ENCODE results near the gene RSL1D1. TPM values are rescaled to one million over a fixed set of nuclear protein-coding genes. Genes with fewer than 3 reads are reported as not detected.
A peak's percentile ranks its signal among the peaks of the same experiment; 100 is the strongest.

The RSL1D1 gene
- 125 TPM for polyA plus RNA-seq (2013, experiment 1 of 2; ENCODE audit: insufficient read length)
- polyA plus RNA-seq (2013, experiment 2 of 2; ENCODE audit: insufficient read length): 120 TPM

DNA sequence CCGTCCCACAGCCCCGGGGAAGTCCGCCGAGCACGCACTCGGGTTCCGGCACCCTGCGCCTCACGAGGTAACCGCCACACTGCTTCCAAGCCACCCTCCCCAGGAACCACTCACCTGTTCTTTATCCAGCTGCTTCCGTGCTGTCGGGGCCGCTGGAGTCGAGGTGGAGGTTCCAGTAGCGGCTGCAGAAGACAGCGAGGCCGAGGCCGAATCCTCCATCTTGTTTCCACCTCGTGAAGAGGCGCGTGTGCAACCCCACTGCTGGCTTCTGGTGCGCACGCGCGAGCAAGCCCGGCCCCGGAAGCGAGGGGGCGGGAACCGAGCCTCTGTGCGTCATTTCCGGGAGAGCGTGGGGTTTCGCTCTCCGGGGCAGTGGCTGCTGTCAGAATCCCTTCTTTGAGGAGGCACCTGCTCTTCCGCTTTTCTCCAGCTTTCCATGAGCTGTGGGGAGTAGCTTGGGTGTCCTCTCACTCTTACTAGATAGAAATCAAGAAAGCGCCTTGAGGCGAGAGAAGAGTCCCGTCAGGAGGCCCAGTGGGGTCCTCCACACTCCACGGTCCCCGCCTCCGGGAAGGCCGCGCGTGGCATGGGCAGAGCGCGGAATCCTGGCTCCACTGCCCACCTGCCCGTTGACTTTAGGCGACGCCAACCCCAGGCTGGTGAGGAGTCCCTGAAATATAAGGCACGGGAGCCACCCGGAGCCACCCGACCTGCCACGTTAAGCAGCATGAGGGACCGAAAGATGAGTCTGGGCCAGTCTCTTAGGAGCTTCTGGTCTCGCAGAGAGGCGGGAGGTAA is at the start of gene RSL1D1:
RSL1D1 (minus strand) TSS at position 249 of the 798 bp plus-strand sequence; CDS start at position 219, 30 bp downstream.
- peak; percentile 91 for DNase-seq

DNA sequence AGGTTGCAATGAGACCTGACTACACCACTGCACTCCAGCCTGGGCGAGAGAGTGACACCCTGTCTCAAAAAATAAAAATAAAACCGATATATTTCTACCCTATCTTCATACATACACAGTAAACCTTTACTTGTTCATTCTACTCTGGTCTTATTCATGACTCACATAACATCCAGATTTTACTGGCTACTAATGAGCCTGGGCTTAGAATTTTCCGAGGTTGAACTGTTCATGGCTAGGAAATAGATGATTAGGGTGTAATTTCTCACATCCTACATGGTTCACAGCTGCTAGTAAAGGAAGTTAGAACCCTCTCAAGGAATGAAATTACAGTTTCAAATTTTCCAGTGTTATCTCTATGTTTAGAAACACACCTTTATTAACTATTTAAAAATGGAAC is 49.7 kb upstream of the RSL1D1 start:
- DNase-seq: no peak

DNA sequence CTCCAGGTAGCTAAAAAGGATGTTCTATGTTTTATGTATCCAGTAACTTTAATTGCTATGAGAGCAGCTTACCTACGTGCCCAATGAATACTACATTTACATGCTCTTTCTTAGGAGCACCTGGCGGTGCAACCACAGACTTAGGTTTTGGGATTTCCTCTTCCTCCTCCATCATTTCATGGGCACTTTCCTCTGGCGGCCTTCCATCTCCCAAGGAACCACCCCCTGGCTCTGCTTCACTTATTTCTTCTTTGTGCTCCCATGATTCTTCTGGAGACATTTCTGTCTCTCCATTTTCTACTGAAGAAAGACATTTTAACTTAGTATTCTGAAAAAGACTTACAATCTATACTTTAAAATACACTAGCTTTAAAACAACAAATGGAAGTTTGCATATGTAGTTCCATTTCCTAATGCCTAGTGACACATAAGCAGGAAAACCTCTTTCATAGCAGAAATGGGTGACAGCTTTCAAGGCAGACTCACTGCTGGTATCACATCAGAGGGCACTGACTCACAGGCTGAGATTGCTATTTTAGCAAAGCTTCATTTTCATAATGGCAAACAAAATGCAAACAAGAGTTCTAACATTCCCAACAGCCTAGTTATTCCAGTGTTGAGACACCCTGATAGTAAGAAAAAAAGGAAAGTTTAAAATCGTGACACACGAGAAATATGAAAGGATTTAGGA is 45.3 kb upstream of the RSL1D1 start:
- DNase-seq: peak; percentile 87

DNA sequence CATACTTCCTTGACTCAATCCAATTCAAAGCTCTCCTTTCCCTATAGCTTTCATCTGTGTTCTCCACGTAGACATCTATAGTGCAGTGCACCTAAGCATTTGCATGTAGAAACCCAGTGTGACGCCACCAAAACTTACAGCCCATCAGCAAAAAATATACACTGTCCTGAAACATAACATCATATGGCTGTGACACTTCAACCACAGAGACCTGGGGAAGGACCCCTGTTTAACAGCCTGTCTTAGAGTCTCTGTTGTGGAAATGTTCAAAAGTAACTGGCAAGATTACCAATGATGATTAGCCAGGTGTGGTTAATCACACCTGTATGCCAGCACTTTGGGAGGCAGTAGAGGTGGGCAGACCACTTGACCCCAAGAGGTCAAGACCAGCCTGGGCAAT is 42.2 kb upstream of the RSL1D1 start:
- no peak for DNase-seq

DNA sequence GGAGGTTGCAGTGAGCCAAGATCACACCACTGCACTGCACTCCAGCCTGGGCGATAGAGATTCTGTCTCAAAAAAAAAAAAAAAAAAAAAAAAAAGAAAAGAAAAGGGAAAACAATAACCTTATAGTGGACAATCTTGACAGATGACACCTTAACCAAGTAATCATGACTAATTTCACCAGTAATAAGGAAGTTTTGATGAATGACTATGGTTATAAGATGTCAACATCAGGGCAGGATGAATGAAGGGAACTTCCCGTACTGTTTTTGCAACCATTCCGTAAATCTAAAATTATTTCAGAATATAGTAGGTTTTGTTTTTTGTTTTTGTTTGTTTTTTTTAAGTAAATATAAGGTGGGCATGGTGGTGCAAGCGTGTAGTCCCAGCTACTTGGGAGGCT is 41.4 kb upstream of the RSL1D1 start:
- no peak for DNase-seq

DNA sequence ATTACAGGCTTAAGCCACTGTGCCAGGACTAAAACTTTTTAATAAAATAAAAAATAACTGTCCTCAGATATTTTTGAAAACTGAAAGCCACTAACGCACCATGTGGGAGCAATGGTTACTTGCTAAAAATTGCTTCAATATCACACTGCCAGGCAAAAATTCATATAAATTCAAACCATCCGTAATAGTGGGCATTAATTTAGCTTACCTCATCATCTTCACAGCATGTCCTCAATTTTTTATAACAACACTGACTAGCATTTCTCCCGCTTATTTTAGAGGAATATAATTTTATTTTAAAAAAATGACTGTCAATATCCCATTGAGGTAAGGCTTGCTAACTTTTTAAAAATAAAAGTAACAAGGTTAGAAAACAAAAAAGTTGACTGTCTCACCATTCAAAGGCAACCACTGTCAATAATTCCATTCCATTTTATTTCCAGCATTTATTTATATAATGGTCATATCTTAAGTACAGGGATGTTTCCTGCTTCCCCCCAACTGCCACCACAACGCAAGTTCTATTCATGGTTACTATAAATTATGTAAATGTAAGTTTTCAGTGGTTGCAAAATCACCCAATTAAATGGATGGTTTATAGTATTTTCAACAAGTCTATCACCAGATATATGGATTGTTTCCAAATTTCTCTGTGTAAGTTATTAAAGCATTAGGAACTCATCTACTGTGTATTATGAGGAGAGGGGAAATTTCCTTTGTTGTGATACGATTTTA is 39.1 kb upstream of the RSL1D1 start:
- no peak for DNase-seq

DNA sequence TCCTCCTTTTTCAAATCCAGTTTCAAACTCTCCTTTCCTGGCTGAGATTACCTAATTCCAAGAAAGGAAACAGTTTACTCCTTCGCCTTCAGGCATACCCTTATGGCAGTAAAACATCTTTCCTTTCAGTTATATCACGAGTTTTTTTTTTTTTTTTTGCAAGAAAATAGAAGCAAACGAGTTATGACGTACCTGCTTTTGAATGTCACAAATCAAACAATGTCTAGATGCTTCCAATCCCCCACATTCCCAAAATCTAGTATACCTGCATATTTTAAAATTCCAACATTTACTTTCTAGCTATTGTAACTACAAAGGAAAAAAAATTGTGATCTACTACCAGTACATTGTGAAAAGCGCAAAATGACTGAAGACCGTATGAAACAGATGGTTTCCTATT is 35.5 kb upstream of the RSL1D1 start:
- DNase-seq: no peak

DNA sequence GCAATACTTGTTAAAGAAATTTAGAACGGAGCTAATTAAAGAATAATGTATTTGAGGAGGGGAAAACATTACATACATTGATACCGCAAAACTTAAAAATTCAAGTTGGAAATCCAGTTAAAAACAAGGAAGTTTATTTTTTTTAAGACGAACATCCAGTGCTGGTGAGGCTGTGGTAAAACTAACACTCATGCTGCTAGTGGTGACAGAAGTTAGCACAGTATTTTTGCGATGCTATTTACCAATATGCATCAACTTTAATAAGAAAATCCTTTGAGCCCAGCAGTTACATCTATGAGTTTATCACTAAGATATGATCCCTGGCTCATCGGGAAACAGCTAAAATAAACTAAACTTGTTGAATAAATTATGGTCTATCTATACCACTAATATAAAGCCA is 32.7 kb upstream of the RSL1D1 start:
- DNase-seq: no peak

DNA sequence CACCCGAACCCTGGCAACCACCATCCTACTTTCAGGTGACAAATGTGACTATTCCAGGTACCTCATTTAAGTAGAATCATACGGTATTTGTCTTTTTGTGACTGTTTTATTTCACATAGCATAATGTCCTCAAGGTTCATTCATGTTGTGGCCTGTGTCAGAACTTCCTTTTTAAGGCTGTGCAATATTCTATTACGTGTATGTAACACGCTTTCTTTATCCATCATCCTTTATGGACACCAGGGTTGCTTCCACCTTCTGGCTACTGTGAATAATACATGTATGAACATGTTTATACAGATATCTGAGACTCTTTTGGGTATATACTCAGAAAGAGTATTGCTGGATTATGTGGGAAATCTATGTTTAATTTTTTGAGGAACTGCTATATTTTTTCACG is 28.7 kb upstream of the RSL1D1 start:
- no peak for DNase-seq

DNA sequence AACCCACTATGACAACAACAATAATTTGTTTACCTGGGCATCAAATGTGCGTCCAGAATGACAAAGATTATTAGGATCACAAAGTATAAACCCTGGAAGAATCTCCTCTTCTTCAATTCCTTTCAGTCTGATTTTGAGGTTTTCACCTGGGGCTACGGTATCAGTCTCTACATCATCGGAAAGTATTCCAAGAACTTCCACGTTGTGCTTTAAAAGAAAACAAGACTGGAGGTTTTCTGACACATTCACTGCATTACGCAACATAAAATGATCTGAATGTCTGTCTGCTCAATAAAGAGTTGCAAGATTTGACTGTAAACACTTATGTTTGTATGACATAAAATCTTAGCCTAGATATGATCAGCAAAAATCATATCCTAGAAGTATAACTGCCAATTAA is 26.0 kb upstream of the RSL1D1 start:
- DNase-seq: no peak

DNA sequence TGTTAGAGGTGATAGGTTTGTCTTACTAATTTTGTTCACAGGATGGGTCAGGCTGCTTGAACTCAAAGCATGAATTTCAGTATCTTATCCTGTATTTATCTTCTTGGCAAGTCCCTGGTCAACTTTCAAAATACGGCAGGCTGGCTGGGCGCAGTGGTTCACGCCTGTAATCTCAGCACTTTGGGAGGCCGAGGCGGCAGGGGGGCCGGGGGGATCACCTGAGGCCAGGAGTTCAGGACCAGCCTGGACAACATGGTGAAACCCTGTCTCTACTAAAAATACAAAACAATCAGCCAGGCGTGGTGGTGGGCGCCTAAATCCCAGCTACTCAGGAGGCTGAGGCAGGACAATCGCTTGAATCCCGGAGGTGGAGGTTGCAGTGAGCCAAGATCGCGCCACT is 25.0 kb upstream of the RSL1D1 start:
- DNase-seq: no peak

DNA sequence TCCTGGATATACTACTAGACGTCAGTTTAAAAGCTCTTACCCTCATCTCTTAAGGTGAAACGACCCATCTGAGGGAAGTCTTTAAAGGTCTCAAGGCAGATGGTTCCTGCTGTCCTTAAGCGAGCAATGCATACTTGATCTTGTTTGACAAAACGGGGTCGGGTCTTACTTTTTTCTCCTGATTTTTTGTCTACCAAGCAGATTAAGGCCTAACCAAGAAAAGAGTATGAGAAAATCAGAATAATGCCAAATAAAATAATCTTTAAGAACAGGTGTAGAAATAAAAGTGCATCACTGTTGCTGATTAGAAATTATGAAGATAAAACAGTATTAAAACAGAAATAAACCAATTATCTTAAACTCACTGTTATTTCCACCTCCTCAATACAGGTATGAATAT is 24.4 kb upstream of the RSL1D1 start:
- no peak for DNase-seq

DNA sequence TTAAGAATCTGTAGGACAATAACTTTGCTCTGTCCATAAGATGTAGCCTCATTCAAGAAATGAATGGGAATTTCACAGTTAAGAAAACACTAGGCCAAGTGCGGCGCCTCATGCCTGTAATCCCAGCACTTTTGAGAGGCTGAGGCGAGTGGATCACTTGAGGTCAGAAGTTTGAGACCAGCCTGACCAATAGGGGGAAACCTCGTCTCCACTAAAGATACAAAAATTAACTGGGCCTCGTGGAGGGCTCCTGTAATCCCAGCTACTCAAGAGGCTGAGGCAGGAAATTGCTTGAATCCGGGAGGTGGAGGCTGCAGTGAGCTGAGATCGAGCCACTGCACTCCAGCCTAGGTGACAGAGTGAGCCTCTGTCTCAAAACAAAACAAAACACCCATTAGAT is 19.9 kb upstream of the RSL1D1 start:
- DNase-seq: peak; percentile 48

DNA sequence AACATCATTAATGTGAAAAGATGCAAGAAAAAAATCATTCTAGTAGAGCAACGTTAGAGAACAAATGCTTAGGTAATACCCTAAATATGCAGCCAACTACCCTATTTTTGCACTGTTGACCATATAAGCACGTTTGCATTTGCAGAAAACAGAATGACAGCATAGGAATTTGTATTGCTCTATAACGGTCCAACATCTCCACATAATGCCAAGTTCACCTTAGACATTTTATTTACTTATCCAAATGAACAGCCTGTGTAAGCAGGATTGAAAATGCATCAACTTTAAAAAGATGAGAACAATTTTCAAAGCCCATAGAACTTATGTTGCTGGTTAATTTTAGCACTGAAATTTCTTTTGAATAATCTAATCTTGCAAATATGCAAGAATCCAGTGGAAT is 19.1 kb upstream of the RSL1D1 start:
- peak; percentile 50 for DNase-seq

DNA sequence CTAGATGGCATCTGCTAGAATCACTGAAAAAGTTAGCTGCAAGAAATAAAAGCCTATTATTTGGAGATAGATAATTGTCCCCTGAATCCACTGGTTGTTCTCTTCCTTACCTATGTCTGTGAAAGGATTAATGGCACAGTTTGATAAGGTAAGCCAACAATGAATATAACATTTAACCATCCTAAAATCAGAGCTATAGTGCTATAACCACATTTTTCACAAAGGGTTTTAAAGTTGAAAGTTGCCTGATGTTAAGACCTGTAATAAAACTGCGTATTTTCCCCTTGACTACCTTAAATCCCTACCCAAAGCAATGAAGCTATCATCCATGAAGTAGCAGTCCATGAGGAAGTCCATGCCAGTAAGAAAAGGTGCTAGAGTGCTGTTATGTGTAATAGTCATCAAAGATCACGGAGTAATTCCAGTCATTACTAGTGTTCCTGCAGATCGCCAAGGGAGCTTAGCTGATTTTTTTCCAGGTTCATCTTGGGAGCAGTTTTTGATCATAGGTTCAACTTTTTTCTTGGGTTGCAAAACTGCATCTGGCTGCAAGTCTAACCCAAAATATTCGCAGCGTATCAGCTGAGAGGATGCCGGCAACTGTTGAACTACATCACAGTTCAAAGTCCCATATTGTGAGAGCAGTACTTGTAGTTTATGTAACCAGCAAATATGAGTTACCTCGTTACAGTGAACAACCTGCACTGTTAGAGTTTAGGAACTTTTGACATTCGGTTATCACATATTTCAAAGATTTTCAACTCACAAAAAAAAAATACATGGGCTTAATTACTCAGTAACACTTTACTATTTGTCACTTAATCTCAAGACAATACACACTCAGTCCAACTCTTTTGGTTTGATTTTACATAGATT is 18.2 kb upstream of the RSL1D1 start:
- DNase-seq: no peak

DNA sequence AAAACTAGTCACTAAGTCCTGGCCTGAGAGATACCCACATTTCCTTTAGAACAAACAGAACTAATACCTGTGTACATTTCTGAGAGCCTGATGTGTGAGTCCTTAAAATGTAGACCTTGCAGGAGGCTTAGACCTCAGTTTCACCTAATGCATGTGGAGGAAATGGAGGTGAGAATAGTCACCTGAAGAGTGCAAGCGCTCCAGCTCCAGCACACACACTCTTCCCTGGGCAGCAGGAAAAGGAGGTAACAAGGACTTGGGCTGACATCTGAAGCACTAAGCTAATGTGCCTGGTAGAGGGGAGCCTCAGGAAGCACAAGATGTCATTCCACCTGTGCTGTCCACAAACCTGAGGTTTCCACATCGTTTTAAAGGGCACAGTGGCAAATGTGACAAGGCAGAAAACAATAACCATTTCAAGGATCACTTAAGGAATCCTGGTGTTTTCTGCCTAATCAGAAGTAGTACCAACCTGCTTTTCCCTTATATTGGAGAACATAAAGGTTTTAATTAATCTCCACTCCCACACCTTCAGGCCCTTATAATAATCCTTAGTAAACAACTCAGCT is 17.2 kb upstream of the RSL1D1 start:
- DNase-seq: no peak

DNA sequence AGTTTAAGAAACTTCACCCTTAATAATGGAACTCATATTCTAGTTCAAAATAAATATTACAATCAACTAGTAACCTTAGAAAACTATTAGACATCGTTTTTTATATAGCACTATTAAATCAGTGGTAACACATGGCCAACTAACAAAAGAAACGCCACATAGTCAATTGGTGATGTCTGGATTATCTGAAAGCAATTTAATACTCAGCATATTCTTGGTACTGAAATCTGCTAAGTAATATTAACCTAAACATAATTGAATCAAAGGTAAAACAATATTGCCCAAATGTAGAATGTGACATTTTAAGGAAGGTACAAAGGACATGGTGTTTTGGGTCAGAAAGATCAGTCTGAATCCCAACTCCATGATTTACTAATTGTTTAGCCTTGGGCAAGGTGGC is 11.1 kb upstream of the RSL1D1 start:
- DNase-seq: no peak

DNA sequence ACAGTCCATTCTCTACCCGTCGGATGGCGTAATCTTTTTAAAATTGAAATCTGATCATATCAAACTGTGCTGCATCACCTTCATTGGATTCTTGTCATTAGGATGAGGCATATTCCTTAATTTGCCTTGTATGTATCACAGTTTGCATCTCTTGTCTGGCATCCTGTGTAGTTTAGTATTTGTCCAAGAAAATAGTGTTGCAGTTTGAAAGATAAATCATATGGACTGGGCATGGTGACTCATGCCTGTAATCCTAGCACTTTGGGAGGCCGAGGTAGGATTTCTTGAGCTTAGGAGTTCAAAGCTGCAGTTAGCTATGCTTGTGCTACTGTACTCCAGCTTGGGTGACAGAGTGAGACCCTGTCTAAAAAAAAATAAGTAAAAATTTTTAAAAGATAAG is 5.8 kb upstream of the RSL1D1 start:
- peak; percentile 15 for DNase-seq

DNA sequence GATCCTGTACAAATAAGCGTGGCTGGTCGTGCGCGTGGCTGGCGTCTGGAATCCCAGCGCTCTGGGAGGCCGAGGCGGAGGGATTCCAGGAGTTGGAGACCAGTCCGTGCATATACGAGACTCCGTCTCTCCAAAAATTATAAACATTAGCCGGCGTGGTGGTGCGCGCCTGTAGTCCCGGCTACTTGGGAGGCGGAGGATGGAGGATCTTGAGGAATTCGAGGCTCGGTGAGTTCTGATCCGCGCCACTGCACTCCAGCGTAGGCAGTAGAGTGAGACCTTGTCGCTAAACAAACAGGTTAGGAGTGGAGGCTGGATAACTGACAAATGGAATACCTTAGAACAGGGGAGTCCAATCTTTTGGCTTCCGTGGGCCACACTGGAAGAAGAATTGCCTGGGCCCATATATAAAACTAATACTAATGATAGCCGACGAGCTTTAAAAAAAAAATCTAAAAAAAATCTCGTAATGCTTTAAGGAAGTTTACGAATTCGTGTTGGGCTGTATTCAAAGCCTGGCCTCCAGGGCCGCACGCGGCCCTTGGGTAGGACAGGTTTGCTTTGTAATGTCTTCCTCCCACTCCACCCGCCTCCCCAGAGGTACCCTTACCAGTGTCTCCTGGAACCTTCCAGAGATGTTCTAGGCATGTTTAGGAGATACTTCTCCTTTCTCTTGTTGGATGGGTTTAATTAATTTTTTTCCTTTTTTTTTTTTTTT is 909 bp upstream of the RSL1D1 start:
- DNase-seq: peak; percentile 38

DNA sequence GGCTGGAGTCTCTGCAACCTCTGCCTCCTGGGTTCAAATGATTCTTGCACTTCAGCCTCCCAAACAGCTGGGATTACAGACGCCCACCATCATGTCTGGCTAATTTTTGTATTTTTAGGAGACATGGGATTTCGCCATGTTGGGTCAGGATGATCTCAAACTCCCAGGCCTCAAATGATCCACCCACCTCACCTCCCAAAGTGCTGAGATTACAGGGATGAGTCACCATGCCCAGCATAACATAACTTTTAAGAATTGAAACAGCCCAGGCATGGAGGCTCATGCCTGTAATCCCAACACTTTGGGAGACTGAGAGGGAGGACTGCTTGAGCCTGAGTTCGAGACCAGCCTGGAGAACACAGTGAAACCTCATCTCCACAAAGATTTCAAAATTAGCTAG is 2.5 kb downstream of the RSL1D1 start:
- peak; percentile 28 for DNase-seq

DNA sequence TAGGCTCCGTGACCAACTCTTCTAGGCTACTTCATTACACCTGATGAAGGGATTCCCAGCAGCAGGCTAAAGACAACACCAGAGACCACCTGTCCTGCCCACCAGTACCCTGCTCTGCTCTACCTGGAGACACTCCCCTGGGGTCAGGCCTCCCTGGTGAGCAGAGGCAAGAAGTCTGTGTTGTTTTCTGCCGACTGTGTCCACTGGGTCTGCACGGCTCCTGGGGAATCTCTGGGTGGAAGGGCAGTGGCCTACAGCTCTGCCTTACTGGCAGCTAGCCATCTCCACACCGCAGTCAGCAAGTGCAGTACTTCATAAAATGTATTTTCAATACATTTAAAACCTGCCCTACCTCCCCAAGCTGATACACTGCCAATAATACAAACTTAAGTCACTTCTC is 6.8 kb downstream of the RSL1D1 start:
- no peak for DNase-seq

Measured in fibroblast of skin of back (primary cell).